Dendritic cell treated with granulocyte-macrophage colony-stimulating factor and Interleukin-4, amounts not matched to agents 40 ng/mL and 50 ng/mL, for 4 days (primary cell): ENCODE results near the gene VIM.

Experiments used
- H3K27ac Mint-ChIP-seq: one replicate; pipeline ENCODE4 v1.8.0; 2022; ENCODE audit warnings: mild to moderate bottlenecking, mixed read lengths
- H3K27me3 Mint-ChIP-seq: one replicate; pipeline ENCODE4 v1.8.0; 2022; ENCODE audit warnings: mild to moderate bottlenecking, mixed read lengths
- H3K36me3 Mint-ChIP-seq: one replicate; pipeline ENCODE4 v1.8.0; 2022; ENCODE audit warnings: low read depth, mixed read lengths
- H3K4me1 Mint-ChIP-seq: one replicate; pipeline ENCODE4 v1.8.0; 2022; ENCODE audit warnings: low read depth, mixed read lengths
- H3K4me3 Mint-ChIP-seq: one replicate; pipeline ENCODE4 v1.8.0; 2022; ENCODE audit warnings: mild to moderate bottlenecking, moderate library complexity, mixed read lengths
- H3K9me3 Mint-ChIP-seq: one replicate; pipeline ENCODE4 v1.8.0; 2022; ENCODE audit warnings: mixed read lengths
- intact Hi-C: fragments of 100-400 bp; cut with micrococcal nuclease; formaldehyde crosslinking; loops from one replicate; pipeline ENCODE4 v1.15.0; 2022

The VIM gene

GRCh38 chr10:17229967-17230682 lies 2.1 kb downstream of the VIM start:
- Mint-ChIP-seq H3K9me3 (no peaks in the 10 kb centered on the region), H3K4me1 (peaks cover 43% of the 10 kb centered on the region), H3K27ac (peak overlapping the region; percentile 100), H3K27me3 (no peaks in the 10 kb centered on the region), H3K36me3 (peaks cover 73% of the 10 kb centered on the region), H3K4me3 (peak overlapping the region; percentile 93)
- intact Hi-C loops = loop anchor here (1.0 to 10.0 kb wide), 3 partner anchors 29 to 205 kb away; partner anchors contain the start of gene TRDMT1

GRCh38 chr10:17231788-17232187 lies 3.7 kb downstream of the VIM start:
- H3K27ac Mint-ChIP-seq = peak overlapping the region; percentile 100
- H3K27me3 Mint-ChIP-seq = no peaks in the 10 kb centered on the region
- intact Hi-C loops = no loop called here
- H3K4me1 Mint-ChIP-seq = peaks cover 38% of the 10 kb centered on the region
- peak overlapping the region; percentile 93 for H3K4me3 Mint-ChIP-seq
- H3K36me3 Mint-ChIP-seq = peaks cover 90% of the 10 kb centered on the region
- H3K9me3 Mint-ChIP-seq = no peaks in the 10 kb centered on the region

GRCh38 chr10:17232276-17232960 lies 4.4 kb downstream of the VIM start:
- no peaks in the 10 kb centered on the region for H3K27me3 Mint-ChIP-seq
- H3K4me3 Mint-ChIP-seq = peak overlapping the region; percentile 93
- H3K9me3 Mint-ChIP-seq = no peaks in the 10 kb centered on the region
- H3K27ac Mint-ChIP-seq = peak overlapping the region; percentile 100
- peaks cover 96% of the 10 kb centered on the region for H3K36me3 Mint-ChIP-seq
- intact Hi-C loops = no loop called here
- peaks cover 32% of the 10 kb centered on the region for H3K4me1 Mint-ChIP-seq

- intact Hi-C loops = no loop called here
- no peaks in the 10 kb centered on the region for H3K9me3 Mint-ChIP-seq
- no peaks in the 10 kb centered on the region for H3K27me3 Mint-ChIP-seq
- H3K36me3 Mint-ChIP-seq = peaks cover 99% of the 10 kb centered on the region
- peak overlapping the region; percentile 93 for H3K4me3 Mint-ChIP-seq
- peak overlapping the region; percentile 100 for H3K27ac Mint-ChIP-seq
- H3K4me1 Mint-ChIP-seq = peaks cover 26% of the 10 kb centered on the region
Observed at GRCh38 chr10:17233286-17233991, 5.4 kb downstream of the VIM start.

- Mint-ChIP-seq H3K4me1 (peaks cover 26% of the 10 kb centered on the region), H3K27me3 (no peaks in the 10 kb centered on the region), H3K9me3 (no peaks in the 10 kb centered on the region), H3K36me3 (peaks cover 89% of the 10 kb centered on the region), H3K27ac (peak overlapping the region; percentile 100), H3K4me3 (peak overlapping the region; percentile 68)
- intact Hi-C loops = no loop called here
Observed at GRCh38 chr10:17234431-17234945, 6.4 kb downstream of the VIM start.

- peak overlapping the region; percentile 31 for H3K4me3 Mint-ChIP-seq
- no peaks in the 10 kb centered on the region for H3K9me3 Mint-ChIP-seq
- peaks cover 83% of the 10 kb centered on the region for H3K36me3 Mint-ChIP-seq
- peaks cover 26% of the 10 kb centered on the region for H3K4me1 Mint-ChIP-seq
- intact Hi-C loops = no loop called here
- H3K27me3 Mint-ChIP-seq = no peaks in the 10 kb centered on the region
- peak overlapping the region; percentile 100 for H3K27ac Mint-ChIP-seq
Observed at GRCh38 chr10:17235136-17235535, 7.1 kb downstream of the VIM start.

- Mint-ChIP-seq H3K9me3 (no peaks in the 10 kb centered on the region), H3K27me3 (no peaks in the 10 kb centered on the region), H3K36me3 (peaks cover 68% of the 10 kb centered on the region), H3K27ac (peak overlapping the region; percentile 56), H3K4me1 (peaks cover 26% of the 10 kb centered on the region), H3K4me3 (no peak overlapping the region)
- intact Hi-C loops = no loop called here
Observed at GRCh38 chr10:17236468-17237148, 8.6 kb downstream of the VIM start.

- no peak overlapping the region for H3K27ac Mint-ChIP-seq
- peaks cover 63% of the 10 kb centered on the region for H3K36me3 Mint-ChIP-seq
- peaks cover 26% of the 10 kb centered on the region for H3K4me1 Mint-ChIP-seq
- no peaks in the 10 kb centered on the region for H3K27me3 Mint-ChIP-seq
- H3K9me3 Mint-ChIP-seq = no peaks in the 10 kb centered on the region
- intact Hi-C loops = no loop called here
- H3K4me3 Mint-ChIP-seq = no peak overlapping the region
Observed at GRCh38 chr10:17237149-17237527, 9.1 kb downstream of the VIM start.

GRCh38 chr10:17237915-17238444 lies 9.9 kb downstream of the VIM start:
- Mint-ChIP-seq H3K27me3 (no peaks in the 10 kb centered on the region), H3K4me1 (peaks cover 26% of the 10 kb centered on the region), H3K36me3 (peaks cover 54% of the 10 kb centered on the region), H3K9me3 (no peaks in the 10 kb centered on the region), H3K27ac (peak overlapping the region; percentile 65), H3K4me3 (no peak overlapping the region)
- intact Hi-C loops = no loop called here

- Mint-ChIP-seq H3K4me1 (peaks cover 24% of the 10 kb centered on the region), H3K36me3 (peaks cover 48% of the 10 kb centered on the region), H3K27me3 (no peaks in the 10 kb centered on the region), H3K9me3 (no peaks in the 10 kb centered on the region), H3K27ac (peak overlapping the region; percentile 65), H3K4me3 (no peak overlapping the region)
- intact Hi-C loops = no loop called here
Observed at GRCh38 chr10:17238445-17239291, 10.6 kb downstream of the VIM start.

GRCh38 chr10:17239345-17240085 lies 11.5 kb downstream of the VIM start:
- no peak overlapping the region for H3K4me3 Mint-ChIP-seq
- H3K36me3 Mint-ChIP-seq = peaks cover 39% of the 10 kb centered on the region
- no peaks in the 10 kb centered on the region for H3K9me3 Mint-ChIP-seq
- peaks cover 17% of the 10 kb centered on the region for H3K4me1 Mint-ChIP-seq
- intact Hi-C loops = no loop called here
- peak overlapping the region; percentile 65 for H3K27ac Mint-ChIP-seq
- H3K27me3 Mint-ChIP-seq = no peaks in the 10 kb centered on the region

GRCh38 chr10:17240096-17240495 lies 12.1 kb downstream of the VIM start:
- H3K27me3 Mint-ChIP-seq = no peaks in the 10 kb centered on the region
- H3K4me1 Mint-ChIP-seq = peaks cover 11% of the 10 kb centered on the region
- peak overlapping the region; percentile 65 for H3K27ac Mint-ChIP-seq
- H3K36me3 Mint-ChIP-seq = peaks cover 33% of the 10 kb centered on the region
- no peak overlapping the region for H3K4me3 Mint-ChIP-seq
- H3K9me3 Mint-ChIP-seq = no peaks in the 10 kb centered on the region
- intact Hi-C loops = no loop called here
